Measurements from ENCODE around the gene ACACA. TPM values are rescaled to one million over a fixed set of nuclear protein-coding genes. Genes with fewer than 3 reads are reported as not detected.

The ACACA gene
- total and polyA plus RNA-seq, 9 of the 15 experiments (the other 6 are each of a cell fraction or from before 2014, with no cell fraction given): 35.9 to 135 (median 88.4) TPM

GRCh38 chr17:37312137-37312923, 94.3 kb downstream of the ACACA start:
- 56% methylated on average over 3 of the region's 3 CpGs for WGBS (ENCODE audit: insufficient coverage, low coverage, missing lambda C conversion rate)
- BruUV-seq (replicated peaks): no TSS peak
- intact Hi-C loops (cut with micrococcal nuclease): no loop called here
- TF ChIP-seq ZNF121 (CRISPR knock-in tag; conservative IDR thresholded peaks at IDR 0.05) (peak; percentile 71), HINFP (tag; conservative IDR thresholded peaks at IDR 0.05; ENCODE audit: low read depth) (no peak)
- ATAC-seq (no peak), DNase-seq (ENCODE audit: extremely low read depth in 1 of 4, low spot score in 3 of 4) (no peak), FAIRE-seq (no peak)
- ChIA-PET POLR2A (interaction anchor here (0.8 to 1.2 kb wide), 2 partner anchors 11 to 46 kb away, joined by 3 to 5 read pairs; no protein-coding TSS in a partner anchor), CTCF (ENCODE audit: low intra/inter-chr PET ratio) (no interaction called here)
- Histone ChIP-seq H3K27ac (ENCODE audit: extremely low read depth, low read depth, low read length) (no peak overlapping the region), H4K20me1 (replicated peaks; ENCODE audit: control insufficient read depth, insufficient read depth, low read length) (no peaks in the 10 kb centered on the region), H3K9me1 (ENCODE audit: control insufficient read depth, insufficient read depth, low read length) (no peaks in the 10 kb centered on the region), H3K27me3 (ENCODE audit: control insufficient read depth in 2 of 2, insufficient read depth in 2 of 2, low read length in 2 of 2) (no peaks in the 10 kb centered on the region), H3K4me1 (replicated peaks in 1 of 2; ENCODE audit: control insufficient read depth in 2 of 2, insufficient read depth in 2 of 2, low read length in 2 of 2) (no peaks in the 10 kb centered on the region), H3K79me2 (ENCODE audit: control insufficient read depth, insufficient read depth, low read length) (peaks cover 88% of the 10 kb centered on the region), H3K4me2 (ENCODE audit: insufficient read depth, low read length) (no peak overlapping the region), H3K9ac (ENCODE audit: insufficient read depth in 1 of 2, low read depth in 2 of 2, low read length in 2 of 2) (no peak overlapping the region), H3K9me3 (replicated peaks; ENCODE audit: control insufficient read depth, insufficient read depth, low read depth, low read length) (no peaks in the 10 kb centered on the region), H3K36me3 (ENCODE audit: control insufficient read depth, insufficient read depth, low read length) (peaks cover 66% of the 10 kb centered on the region), H3K4me3 (no peak overlapping the region), H2AFZ (ENCODE audit: low read depth, low read length) (no peak overlapping the region)
- in situ Hi-C loops (cut with MboI): no loop called here

GRCh38 chr17:37310940-37311339, 95.7 kb downstream of the ACACA start:
- FAIRE-seq (no peak), ATAC-seq (no peak), DNase-seq (ENCODE audit: extremely low read depth in 1 of 4, low spot score in 3 of 4) (no peak)
- Histone ChIP-seq H3K9me3 (replicated peaks; ENCODE audit: control insufficient read depth, insufficient read depth, low read depth, low read length) (no peaks in the 10 kb centered on the region), H3K27me3 (ENCODE audit: control insufficient read depth in 2 of 2, insufficient read depth in 2 of 2, low read length in 2 of 2) (no peaks in the 10 kb centered on the region), H3K9ac (ENCODE audit: insufficient read depth in 1 of 2, low read depth in 2 of 2, low read length in 2 of 2) (no peak overlapping the region), H3K4me3 (no peak overlapping the region), H3K4me2 (ENCODE audit: insufficient read depth, low read length) (no peak overlapping the region), H3K4me1 (replicated peaks in 1 of 2; ENCODE audit: control insufficient read depth in 2 of 2, insufficient read depth in 2 of 2, low read length in 2 of 2) (no peaks in the 10 kb centered on the region; a peak in 1 of 5 replicates), H3K36me3 (ENCODE audit: control insufficient read depth, insufficient read depth, low read length) (peaks cover 59% of the 10 kb centered on the region), H4K20me1 (replicated peaks; ENCODE audit: control insufficient read depth, insufficient read depth, low read length) (no peaks in the 10 kb centered on the region), H3K79me2 (ENCODE audit: control insufficient read depth, insufficient read depth, low read length) (peaks cover 81% of the 10 kb centered on the region), H2AFZ (ENCODE audit: low read depth, low read length) (no peak overlapping the region), H3K9me1 (ENCODE audit: control insufficient read depth, insufficient read depth, low read length) (no peaks in the 10 kb centered on the region), H3K27ac (ENCODE audit: extremely low read depth, low read depth, low read length) (no peak overlapping the region)
- ChIA-PET POLR2A (interaction anchor here (0.6 to 1.2 kb wide), 2 partner anchors 10 to 99 kb away, joined by 3 read pairs; no protein-coding TSS in a partner anchor), CTCF (ENCODE audit: low intra/inter-chr PET ratio) (no interaction called here)
- 94% methylated on average over 1 of the region's 1 CpG for WGBS (ENCODE audit: insufficient coverage, low coverage, missing lambda C conversion rate)
- intact Hi-C loops (cut with micrococcal nuclease) (no loop called here), in situ Hi-C loops (cut with MboI) (no loop called here)
- BruUV-seq (replicated peaks): no TSS peak
- TF ChIP-seq MAZ (CRISPR knock-in tag; conservative IDR thresholded peaks at IDR 0.05 in 1 of 2, IDR thresholded peaks at IDR 0.05 in 1 of 2) (no peak), U2AF1 (optimal IDR thresholded peaks at IDR 0.05; ENCODE audit: low read depth, low read length) (no peak), TEAD4 (IDR thresholded peaks at IDR 0.05; ENCODE audit: low read length) (no peak), TEAD4 (CRISPR knock-in tag; IDR thresholded peaks at IDR 0.05; ENCODE audit: borderline replicate concordance) (no peak), RERE (CRISPR knock-in tag; IDR thresholded peaks at IDR 0.05; ENCODE audit: borderline replicate concordance) (no peak)

All from K562 (cell line).